GM21619 (cell line): ENCODE results near the gene TMEM127.
"Not testable (repeated sequence)": the region's sequence is repeated elsewhere in the genome, so short reads cannot be mapped to it uniquely, and the experiment has no call there.

Source experiments
- ATAC-seq: cut with Tn5 transposase; IDR thresholded peaks from one replicate; pipeline ENCODE4 v1.9.1; 2021; ENCODE audit not compliant: unreplicated experiment

TMEM127 gene

DNA sequence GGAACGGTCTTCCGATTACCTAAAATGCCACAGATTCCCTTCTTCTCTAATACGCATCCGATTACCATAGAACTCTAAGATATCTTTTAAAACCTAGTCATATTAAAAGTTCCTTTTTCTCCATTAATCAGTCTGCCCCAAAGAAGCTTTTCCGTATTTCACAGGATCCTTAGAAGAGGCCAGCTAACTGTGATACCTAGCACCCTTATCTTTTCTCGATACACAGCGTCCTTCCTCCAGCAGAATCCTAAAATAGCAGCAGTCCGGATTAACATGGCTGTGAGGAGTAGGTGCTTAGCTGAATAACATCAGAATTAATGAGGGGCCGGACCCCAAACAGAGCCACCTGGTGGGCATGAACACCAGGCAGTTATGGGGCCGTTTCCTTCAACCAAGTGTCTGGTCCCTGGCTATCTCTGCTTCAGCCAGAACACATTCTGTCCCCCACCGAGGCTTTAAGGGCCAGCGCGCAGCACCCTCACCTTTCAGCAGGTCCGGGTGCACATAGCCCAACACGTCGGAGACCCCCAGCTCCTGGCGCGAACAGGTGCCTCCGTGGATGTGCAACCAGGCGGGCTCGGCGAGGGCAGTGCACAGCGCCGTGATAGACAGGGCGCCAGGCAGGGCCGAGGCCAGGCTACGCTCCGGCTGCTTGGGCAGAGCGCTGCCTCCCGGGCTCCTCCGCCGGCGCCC is 995 bp downstream of the TMEM127 start:
- ATAC-seq: peak; percentile 1

DNA sequence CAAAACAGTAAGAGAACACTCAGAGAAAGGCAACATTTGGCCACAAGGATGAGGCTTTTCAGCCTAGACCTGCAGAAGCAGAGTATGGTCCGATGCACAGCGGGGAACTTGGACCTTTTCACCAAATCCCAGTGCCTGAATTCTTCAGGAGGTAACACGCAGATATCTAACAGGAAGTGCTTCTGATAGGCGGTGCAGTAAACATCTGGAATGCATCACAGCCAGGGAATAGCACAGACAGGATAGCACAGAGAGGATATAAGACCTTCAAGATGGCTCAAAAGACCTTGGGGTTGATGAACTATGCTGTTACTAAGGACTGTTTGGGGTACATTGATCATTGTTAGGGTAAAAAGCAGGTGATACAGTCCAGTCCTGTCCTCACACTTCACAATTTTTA is 1.7 kb downstream of the TMEM127 start:
- no peak for ATAC-seq

DNA sequence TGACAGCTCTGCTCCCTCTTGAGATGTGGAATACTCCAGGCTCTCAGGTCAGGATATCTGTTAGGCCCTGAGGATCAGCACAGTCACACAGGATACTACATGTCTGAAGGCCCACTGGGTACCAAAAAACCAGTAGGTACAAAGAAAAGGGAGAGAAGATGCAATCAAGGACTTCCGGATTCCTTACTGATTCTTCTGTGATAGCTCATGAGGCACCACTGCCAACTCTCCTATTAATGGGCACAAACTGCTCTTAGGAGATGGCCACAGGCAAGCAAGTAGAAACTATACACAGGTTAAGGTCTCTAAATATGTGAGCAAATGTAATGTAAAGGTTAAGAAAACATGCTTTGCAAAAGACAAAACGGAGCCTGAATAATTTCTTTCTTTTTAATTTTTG is 3.5 kb downstream of the TMEM127 start:
- no peak for ATAC-seq

DNA sequence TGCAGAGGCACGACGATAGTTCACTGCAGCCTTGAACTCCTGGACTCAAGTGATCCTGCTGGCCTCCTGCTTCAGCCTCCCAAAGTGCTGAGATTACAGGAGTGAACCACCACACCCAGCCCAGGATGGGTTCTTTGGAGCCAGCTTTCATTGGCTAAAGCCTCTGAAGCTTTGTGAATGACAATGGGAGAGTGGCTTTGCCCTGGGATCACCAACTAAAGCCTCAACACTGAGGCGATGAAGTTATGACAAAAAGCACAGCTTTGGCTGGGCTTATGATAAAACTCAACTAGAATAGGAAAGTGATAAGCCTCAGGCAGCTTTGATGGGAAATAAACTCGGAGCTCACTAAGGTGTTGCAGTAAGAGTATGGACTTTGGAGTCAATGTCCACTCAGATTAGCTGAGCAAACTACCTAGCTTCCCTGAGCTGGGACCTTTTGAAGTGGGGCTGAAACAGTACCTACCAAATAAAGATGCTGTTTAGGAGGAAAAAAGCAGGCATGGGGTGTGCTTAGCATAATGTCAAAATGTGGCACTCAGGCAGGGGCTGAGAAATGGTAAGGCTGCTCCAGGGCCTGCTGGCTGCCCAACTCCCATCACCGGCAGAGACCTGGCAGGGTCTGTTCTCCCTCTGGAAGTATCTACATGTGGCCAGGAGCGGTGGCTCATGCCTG is 4.3 kb downstream of the TMEM127 start:
- ATAC-seq: no peak

DNA sequence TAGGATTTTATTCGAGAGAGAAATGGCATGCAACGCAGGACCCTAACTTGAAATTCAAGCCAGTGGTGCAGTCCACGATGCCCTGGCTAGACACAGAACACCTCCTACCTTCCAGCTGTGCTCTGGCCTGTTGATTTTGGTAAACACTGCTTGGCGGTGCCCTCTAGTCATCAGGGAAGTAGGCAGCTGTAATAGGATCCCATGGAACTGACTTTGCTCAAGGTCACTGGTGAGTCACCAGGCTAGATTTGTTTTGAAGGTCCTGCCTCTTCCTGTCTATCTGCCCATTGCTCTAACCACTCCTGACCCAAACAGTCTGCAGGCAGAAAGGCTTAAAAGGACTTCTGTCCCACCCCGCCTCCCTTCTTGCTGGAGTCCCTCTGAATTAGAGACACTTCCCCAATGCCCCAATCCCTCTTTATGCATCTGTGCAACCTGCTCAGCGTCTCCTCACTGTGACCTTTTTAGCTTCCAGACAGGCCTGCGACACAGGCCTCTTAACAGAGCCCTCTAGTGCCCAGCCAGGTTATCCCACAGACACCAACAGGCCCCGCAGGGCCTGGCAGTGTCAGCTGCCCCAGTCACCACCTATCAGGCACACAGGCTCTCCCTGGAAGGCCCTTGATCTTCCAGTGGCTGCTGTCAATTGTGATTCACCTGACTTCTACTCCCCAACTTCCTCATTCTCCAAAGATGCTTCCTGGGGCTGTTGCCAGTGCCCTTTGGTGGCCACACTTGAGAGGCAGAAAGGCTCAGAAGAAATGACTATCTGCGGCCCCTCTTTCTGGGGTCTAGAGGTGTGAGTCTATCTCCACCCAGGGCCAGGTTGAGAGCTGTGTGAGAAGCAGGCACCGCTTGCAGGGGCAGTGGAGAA is 5.2 kb downstream of the TMEM127 start:
- ATAC-seq: no peak

DNA sequence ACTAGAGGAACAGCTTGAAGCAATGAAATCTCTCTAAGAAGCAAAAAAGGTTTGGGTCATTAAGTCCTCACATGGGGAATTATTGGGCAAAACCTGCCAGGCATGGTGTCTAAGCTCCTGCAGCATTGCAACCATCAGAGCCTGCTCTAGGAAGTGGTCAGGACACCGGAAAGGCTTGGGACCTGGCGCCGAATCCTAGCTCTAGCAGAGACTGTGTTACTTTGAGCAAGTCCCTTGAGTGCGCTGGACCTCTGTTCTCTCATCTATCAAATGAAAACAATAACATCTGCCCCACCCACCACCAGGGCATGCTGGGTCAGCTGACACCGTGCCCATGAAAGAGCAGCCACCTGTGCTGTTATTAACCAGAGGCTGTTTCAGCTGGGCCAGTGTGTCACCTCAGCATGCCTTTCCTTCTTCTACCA is 6.3 kb downstream of the TMEM127 start:
- no peak for ATAC-seq

DNA sequence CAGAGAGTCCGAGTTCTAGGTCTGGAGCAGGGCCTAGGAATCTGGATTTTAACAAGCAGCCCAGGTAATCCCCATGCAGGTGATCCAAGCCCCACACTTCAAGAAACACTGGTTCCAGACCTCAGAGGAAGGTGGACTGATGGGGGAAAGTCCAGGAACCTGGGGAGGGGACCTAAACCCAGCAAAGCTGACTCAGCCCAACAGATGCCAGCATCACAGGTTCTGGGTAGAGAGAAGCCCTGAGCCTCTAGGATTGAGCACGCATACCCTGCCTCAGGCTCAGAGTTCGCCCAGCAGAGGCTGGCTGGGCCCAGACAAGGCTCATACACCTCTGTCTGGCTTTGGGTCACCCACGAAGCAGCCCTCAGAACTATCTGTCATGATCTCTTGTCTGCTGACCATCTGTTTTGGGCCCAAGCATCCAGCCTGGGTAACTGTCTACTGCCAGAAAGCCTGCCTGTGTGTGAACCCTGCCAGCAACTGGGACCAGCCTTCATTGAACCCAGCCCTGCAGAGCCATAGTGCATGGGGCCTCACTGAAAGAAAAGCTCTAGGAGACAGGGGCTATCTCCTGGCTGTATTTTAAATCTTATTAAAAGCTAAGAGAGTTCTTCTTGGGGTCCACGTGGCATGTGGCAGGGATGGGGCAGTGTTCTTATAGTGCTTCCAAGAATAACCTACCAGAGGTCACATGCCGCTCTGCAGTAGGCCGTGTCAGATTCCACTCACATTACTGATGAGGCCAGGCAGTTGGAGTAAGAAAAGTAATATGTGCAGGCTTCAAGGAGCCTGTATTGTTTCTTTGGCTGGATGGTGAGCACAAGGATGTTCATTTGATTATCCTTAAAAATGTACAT is 7.4 kb downstream of the TMEM127 start:
- no peak for ATAC-seq

DNA sequence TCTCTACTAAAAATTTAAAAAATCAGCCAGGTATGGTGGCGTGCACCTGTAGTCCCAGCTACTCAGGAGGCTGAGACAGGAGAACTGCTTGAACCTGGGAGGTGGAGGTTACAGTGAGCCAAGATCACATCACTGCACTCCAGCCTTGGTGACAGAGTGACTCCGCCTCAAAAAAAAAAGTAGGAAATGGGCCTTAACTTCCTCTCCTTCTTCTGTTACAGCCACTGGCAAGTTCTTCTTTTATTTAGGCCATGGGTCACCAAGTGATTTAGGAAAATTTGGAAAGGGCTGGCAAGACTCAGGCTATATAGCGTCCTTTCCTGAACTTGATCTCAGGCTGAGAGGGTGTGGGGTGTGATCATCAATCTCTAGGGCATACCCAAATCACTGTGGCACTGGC is 8.1 kb downstream of the TMEM127 start:
- ATAC-seq: not testable (repeated sequence)

DNA sequence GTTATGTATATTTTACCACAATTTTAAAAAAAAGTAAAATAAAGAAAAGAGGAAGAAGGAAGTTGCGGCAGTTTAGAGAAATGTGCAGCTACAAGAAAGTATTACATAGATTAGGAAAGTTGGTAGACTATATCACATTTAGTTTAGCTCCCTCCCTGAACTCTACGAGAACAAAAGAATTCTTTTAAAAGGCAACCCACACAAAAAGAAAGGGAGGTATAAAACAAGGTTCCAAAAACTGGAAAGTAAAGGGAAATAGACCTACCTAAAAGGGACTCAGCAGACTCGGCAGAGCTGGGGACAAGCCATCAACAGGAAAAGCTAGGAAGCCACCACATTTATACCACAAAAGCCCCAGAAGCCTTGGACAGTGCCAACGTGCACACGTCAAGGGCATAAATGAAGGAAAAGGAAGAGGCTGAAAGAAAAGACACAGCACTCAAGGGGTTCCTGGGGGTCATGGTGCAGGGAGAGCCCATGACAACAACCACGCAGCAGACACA is 9.1 kb downstream of the TMEM127 start:
- ATAC-seq: no peak

DNA sequence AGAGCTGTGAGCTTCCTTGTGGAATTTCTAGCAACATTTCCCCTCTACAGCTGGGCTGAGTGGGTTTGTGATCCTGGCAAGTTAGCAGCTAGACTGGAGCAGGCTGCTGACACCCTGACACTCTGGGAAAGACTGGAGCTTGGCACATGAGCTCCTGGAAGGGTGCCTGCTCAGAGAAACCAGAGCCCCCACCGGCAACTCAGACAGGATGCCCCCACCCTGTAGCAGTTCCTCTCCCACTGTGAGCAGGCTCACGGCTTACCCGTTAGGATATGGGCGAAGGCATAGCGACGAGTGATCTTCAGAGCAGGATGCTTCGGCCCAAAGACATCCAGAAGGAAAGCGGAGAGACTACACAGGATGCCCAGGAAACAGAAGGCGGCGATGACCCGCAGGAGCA is 11.2 kb downstream of the TMEM127 start:
- ATAC-seq: no peak

DNA sequence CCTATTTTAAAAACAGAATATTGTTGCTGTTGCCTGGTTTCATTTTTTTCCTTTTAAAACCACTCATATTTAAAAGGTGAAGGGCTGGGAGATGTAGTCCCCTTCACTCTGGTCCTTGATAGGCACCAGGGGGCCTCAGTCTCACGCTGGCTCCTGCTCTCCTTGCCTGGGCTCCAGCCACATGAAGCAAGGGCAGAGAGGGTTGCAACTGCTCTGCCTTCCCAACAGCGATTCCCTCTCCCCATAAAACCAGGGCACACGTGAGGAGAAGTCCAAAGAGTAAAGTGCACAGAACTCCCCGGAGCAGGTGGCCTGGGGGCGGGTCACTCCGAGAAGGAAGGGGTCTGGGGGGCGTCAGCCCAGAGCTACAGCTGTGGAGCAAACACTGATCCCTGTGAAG is 12.8 kb downstream of the TMEM127 start:
- no peak for ATAC-seq

DNA sequence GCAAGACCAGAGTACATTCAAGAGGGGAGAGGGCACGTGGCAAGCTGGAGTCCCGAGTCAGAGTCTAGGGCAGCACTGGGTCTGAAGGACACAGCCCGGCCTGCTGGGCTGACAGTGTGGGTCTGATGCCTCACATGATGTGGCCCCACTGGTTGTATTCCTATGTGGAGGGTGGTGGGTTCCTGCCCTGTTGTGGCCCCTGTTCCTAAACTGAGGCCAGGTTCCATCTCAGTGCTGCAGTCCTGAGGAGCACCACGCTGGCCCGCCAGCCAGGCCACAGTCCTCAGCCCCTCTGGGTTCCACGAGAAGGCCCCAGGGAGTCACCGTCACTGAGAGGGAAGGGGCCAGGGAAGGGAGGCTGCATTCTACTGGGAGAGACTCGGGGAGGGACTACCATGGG is 13.3 kb downstream of the TMEM127 start:
- no peak for ATAC-seq

DNA sequence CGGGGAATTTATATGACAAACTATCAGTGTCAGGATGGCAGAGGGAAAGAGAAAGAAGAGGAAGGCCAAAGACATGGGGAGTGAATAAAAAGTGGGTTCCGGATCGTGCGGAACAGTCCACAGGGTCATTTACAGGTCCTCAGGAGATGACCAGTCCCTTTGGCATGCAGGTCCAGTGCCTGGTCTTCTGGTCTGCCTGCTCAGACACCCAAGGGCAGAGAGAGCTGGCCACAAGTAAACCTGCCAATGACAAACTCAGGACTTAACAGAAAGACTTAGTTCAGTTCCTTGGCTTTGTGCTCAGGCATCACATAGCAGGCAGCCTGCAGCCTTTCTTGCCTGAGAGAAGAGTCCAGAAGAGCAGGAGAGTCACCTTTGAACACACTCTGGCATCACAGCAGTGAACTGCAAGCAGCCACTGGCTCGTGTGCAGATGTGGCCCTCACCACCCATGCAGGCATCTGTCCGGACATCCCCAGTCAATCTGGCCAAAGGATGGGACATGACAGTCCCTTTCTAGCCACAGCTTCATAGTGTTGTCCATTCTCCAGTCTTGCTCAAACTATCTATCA is 14.0 kb downstream of the TMEM127 start:
- no peak for ATAC-seq

DNA sequence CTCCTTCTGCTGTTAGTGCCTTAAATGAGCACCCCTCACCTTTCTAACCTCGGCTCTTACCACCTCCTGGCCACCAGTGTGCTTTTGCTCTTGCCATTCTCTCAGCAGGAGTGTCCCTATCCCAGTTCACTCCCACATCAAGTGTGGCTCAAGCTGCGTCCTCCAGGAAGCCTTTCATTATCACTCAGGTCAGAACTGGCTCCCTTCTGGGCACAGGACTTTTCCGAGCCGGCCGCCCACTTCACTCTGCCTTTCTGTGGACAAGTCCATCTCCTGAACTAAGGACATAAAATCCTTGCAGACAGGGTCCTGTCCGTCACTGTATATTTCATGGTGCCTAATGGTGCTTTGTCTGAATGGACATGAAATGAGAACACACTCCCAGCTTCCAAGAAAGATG is 15.6 kb downstream of the TMEM127 start:
- ATAC-seq: no peak

DNA sequence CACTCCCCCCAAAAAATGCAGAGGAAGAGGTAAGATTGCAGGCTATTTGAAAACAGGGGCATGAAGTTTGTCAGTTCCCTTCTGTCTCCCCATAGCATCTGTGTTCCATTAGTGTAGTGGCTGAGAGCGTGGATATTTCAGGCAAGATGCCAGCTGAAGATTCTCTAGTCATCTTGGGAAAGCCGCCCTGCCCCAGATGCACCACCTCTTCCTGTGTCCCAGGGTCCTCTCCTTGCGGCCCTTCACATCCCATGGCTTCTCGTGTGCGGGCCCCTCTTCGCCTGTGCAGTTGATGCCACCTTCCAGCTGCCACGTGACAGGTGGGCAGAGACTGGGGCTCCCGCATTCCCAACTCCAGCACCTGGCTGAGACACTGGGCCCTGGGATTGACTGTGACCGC is 16.1 kb downstream of the TMEM127 start:
- no peak for ATAC-seq

DNA sequence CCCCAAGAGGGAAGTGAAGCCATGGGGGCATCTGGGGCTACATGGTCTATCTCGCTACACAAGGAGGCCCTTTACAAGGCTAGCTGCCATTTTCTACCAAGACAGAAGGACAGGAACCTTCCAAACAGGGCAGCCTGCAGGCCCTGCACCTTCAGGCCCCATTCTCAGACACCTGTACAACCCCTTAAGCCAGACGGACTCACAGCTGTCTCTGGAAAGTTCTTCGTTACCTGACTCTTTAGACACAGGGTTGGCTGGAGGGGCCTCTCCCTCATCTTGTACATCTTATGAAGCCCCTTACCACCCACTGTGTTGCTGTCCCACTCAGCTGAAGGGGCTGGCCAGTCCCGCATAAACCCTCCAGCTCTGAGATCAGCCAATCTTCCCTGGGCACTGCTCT is 17.2 kb downstream of the TMEM127 start:
- no peak for ATAC-seq

DNA sequence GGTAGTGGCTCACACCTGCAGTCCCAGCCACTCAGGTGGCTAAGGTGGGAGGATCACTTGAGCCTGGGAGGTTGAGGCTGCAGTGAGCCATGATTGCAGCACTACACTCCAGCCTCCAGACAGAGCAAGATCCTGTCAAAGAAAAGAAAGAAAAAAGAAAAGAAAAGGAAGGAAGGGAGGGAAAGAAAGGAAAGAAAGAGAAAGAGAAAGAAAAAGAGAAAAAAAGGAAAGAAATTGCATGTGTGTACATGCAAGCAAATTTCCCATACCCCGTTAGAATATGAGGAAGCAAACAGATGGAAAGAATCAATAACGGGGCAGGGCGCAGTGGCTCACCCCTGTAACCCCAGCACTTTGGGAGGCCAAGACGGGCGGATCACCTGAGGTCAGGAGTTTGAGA is 17.9 kb downstream of the TMEM127 start:
- no peak for ATAC-seq

DNA sequence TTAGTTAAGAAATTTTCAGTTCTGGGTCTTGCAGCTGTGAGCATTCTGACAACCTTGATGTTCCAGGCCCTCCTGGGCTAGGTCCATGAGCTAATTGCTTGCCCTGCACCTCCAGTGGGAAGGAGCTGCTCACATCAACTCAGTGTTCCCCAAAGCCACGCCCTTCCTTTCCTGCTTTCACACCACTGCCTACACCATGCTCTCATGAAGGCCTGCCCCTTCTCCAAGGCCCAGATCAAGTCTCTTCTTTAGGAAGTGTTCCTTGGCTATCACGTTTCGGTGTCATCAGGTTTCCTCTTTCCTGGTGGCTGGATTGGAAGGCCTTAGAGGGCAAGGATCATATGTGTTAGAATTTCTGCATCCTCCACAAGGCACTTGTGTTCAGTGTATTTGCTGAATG is 18.8 kb downstream of the TMEM127 start:
- no peak for ATAC-seq

DNA sequence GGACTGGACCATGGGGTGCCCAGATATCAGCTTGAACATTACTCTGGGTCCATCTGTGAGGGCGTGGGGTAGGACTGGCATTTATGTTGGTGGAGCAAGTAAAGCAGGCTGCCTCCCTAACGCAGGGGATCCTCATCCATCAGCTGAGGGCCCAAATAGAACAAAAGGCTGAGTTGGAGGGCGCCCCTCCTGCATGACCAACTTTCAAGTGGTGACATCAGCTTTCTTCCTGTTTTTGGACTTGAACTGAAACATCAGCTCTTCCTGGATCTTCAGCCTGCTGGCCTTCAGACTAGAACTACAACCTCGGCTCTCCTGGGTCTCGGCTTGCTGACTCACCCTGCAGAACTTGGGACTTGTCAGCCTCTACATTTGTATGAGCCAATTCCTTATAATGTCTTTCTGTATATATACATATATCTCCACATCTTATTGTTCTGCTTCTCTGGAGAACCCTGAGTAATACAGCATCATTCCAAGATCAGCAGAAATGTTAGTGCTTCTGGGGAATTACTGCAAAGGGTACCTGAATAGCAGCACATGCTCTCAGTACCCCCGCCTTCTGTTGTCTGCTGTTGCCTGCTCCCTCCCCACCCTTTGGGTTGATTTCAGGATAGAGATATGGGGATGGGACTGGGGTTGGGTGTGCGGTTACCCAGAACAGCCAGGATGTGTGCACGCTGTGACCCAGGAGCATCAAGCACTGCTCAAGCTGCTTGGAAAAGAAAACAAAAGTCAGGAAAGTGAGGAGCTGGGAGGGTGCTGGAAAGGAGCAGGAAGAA is 20.0 kb downstream of the TMEM127 start:
- ATAC-seq: no peak

DNA sequence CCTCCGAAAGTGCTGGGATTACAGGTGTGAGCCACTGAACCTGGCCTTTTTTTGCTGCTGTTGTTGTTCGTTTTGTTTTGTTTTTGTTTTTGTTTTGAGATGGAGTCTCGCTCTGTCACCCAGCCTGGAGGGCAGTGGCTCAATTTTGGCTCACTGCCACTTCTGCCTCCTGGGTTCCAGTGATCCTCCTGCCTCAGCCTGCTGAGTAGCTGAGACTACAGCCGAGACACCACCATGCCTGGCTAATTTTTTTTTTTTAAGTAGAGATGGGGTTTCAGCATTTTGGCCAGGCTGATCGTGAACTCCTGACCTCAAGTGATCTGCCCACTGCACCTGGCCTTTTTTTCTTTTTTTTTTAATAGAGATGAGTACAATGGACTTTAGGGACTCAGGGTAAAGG is 22.0 kb downstream of the TMEM127 start:
- no peak for ATAC-seq
